Articular chondrocyte of knee joint (primary cell): Measurements from ENCODE around the gene CMYA5. TPM values are rescaled to one million over a fixed set of nuclear protein-coding genes. Genes with fewer than 3 reads are reported as not detected.

Experiments used
- small RNA-seq: library from RNA; depleted of rRNA; stranded (forward); fragments of <200 nt; gene quantifications from one replicate; pipeline ENCODE3, GENCODE V24; 2012
- total RNA-seq: library from RNA; depleted of rRNA; stranded (reverse); fragments of >200 nt; gene quantifications from 2 replicates; pipeline ENCODE4 v1.2.3, GENCODE V29; 2012

Gene CMYA5
- total RNA-seq, result 5.2 and 6.1 TPM in 2 replicates

DNA sequence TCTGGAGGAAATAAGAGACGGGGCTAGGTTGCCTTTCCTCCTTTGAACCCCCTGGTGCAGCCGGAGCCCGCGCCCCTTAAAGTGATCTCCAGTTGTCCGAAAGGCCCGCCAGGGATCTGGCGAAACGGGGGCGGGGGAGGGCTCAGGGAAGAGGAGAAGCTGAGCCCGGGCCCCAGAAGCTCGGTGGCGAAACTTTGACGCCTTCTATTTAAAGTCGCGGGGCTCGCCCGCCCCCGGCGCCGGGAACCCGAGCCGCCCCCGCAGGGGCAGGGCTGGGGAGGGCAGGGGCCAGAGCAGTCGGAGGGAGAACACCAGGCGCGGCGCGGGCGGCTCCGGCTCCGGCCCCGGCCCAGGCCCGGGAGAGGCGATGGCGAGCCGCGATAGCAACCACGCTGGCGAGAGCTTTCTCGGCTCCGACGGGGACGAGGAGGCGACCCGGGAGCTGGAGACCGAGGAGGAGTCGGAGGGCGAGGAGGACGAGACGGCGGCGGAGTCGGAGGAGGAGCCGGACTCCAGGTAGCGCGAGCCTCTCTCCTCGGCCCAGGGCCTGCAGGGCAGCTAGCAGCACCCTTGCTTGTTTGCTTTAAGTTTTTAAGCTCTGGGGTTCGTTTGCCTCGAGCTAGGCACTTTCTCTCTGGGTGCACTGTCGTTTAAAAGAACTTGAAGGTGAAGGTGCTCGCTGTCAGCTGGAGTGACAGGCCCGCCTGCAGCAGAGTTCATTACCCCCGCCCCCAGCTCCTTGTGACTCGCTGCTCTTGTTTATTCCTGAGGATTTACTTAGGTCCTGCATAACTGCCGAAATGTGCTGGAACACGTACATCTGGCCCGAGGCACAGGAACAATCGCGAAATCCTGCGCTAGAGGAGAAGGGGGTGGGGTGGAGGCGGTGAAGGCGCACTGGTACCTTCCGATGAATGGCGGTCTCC is at the start of gene CMYA5:
CMYA5 (plus strand) TSS at position 296 of the 926 bp plus-strand sequence; CDS start at position 368, 72 bp downstream.

Small RNA genes within 50 kb of the gene (small RNA-seq; reads per million reads assigned to genes)
- not detected for gene AC008496.1

Other genes with a start within 250 kb of the CMYA5 start
- 8.2 and 10.1 TPM in 2 replicates for gene HOMER1, start 175.7 kb upstream of the CMYA5 start, total RNA-seq
- gene TENT2, start 77.4 kb upstream of the CMYA5 start, total RNA-seq, result 81.1 and 84.2 TPM in 2 replicates